ENCODE results near the gene PRPF38B. TPM values are rescaled to one million over a fixed set of nuclear protein-coding genes. Genes with fewer than 3 reads are reported as not detected.
A peak's percentile ranks its signal among the peaks of the same experiment; 100 is the strongest.

PRPF38B gene
- total and polyA plus RNA-seq, 2 of the 8 experiments (the other 6 are each of a cell fraction or from before 2014, with no cell fraction given): 16.6 to 50.6 TPM

DNA sequence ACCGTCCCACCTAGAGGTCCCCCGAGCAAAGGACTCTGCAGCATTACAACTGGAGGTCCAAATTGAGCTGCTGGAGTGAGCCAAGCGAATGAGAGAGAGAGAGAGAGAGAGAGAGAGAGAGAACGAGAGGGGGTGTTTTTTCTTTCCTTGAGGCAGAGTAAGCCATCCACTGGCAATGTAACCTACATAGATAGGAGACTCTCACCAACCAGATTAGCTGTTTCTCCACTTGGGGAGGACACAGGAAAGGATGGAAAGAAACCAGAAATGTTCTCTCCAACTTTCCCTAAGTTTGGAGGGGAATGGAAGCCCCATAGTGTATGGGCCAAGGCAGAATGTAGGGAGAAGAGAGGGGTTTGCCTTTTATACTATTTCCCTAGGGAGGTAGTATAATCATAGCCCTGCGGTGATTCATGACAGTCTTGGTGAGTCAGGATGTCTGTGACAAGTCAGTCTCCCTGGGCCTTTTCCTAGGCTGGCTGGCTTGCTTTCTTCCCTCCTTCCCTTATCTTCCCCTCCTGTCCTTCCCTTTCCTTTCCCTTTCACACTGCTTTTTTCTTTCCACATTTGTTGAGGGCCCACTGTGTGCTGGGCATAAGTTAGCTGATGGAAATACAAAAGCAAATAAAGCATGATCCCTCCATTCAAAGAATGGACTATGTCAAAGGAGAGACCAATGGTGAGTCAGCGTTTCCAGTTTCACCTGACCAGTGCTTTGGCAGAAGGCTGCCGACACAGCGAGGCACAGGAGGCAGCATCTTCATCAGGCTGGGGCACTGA is 27.7 kb downstream of the PRPF38B start:
- DNase-seq (ENCODE audit: low read depth in 1 of 2, low spot score in 2 of 2): no peak
- Histone ChIP-seq H2BK120ac (replicated peaks; ENCODE audit: low read depth, low read length) (no peak overlapping the region), H4K91ac (replicated peaks; ENCODE audit: insufficient read length, low read length) (no peak overlapping the region), H3K4ac (replicated peaks; ENCODE audit: insufficient read length, low read depth, low read length) (no peak overlapping the region), H3K79me2 (ENCODE audit: control insufficient read depth in 1 of 2, insufficient read depth in 2 of 2, low read length in 2 of 2) (no peaks in the 10 kb centered on the region), H2BK5ac (ENCODE audit: low read depth, low read length) (no peak overlapping the region), H3K9ac (replicated peaks in 1 of 4; ENCODE audit: extremely low read depth in 1 of 4, low read depth in 3 of 4, low read length in 3 of 4) (no peak overlapping the region), H3K79me1 (ENCODE audit: low read depth, low read length) (no peaks in the 10 kb centered on the region; the same call in 1 of the 2 replicates), H2AFZ (ENCODE audit: low read length) (0 out of 2 replicates have a peak overlapping the region, but pooled peaks have one; percentile 34), H3K9me3 (ENCODE audit: insufficient read depth in 2 of 2, low read depth in 1 of 2, low read length in 1 of 2) (no peaks in the 10 kb centered on the region), H3K27ac (ENCODE audit: low read depth, low read length) (no peak overlapping the region), H2BK12ac (ENCODE audit: low read depth, low read length) (no peak overlapping the region), H2AK5ac (ENCODE audit: low read depth, low read length) (no peak overlapping the region), H3K56ac (replicated peaks; ENCODE audit: insufficient read length, low read depth, low read length) (no peak overlapping the region), H3K4me3 (ENCODE audit: extremely low read depth in 1 of 4, insufficient read depth in 2 of 4, low read depth in 3 of 4, low read length in 4 of 4) (no peak overlapping the region), H2BK15ac (ENCODE audit: low read length) (no peak overlapping the region; the same call in 1 of the 2 replicates), H2BK20ac (ENCODE audit: low read length) (no peak overlapping the region), H4K5ac (ENCODE audit: insufficient read length, low read depth, low read length) (no peak overlapping the region), H4K8ac (ENCODE audit: extremely low read depth, insufficient read depth, low read length) (no peak overlapping the region), H4K20me1 (replicated peaks in 1 of 2; ENCODE audit: control insufficient read depth in 1 of 2, insufficient read depth in 2 of 2, low read length in 2 of 2) (no peaks in the 10 kb centered on the region), H3K23ac (ENCODE audit: insufficient read length) (no peak overlapping the region), H3K18ac (ENCODE audit: extremely low read depth, low read length) (no peak overlapping the region), H3K23me2 (ENCODE audit: low read depth, low read length) (no peaks in the 10 kb centered on the region), H3K14ac (ENCODE audit: insufficient read length) (no peak overlapping the region), H3K27me3 (replicated peaks in 1 of 4; ENCODE audit: control insufficient read depth in 3 of 4, extremely low read depth in 1 of 4, insufficient read depth in 3 of 4, low read length in 3 of 4) (no peaks in the 10 kb centered on the region), H3K36me3 (ENCODE audit: control insufficient read depth in 2 of 4, insufficient read depth in 4 of 4, low read length in 3 of 4) (no peaks in the 10 kb centered on the region), H3K4me1 (replicated peaks in 1 of 4; ENCODE audit: control insufficient read depth in 3 of 4, insufficient read depth in 4 of 4, low read length in 3 of 4) (peaks cover 0 to 5% (median 0%) of the 10 kb centered on the region in 4 experiments; a peak in 1 of 7 replicates), H3K4me2 (ENCODE audit: insufficient read depth in 1 of 2, low read depth in 2 of 2, low read length in 2 of 2) (no peak overlapping the region)
- CTCF ChIA-PET (ENCODE audit: partially characterized antibody): interaction anchor here (0.6 to 2.0 kb wide), 2 partner anchors 11 to 50 kb away, joined by 3 to 10 read pairs; no protein-coding TSS in a partner anchor
- no peak for FAIRE-seq
- WGBS, 2 experiments (ENCODE audit: extremely low coverage in 1 of 2, insufficient coverage in 1 of 2, insufficient read length in 1 of 2, insufficient replicate concordance in 2 of 2, low coverage in 1 of 2, low lambda C conversion rate in 2 of 2, missing lambda C conversion rate in 1 of 2): 91% methylated on average over 8 of the region's 8 CpGs; no CpG with 5 or more reads in 1 of the 2 experiments
- POLR2A ChIA-PET (ENCODE audit: partially characterized antibody): interaction anchor here (1.0 to 2.1 kb wide), 4 partner anchors 15 to 18 kb away, joined by 3 to 6 read pairs (median 4); no protein-coding TSS in a partner anchor
- TF ChIP-seq TBP (IDR thresholded peaks at IDR 0.05; ENCODE audit: low read depth, low read length) (no peak), SP4 (IDR thresholded peaks at IDR 0.05; ENCODE audit: low read length) (no peak), BACH1 (IDR thresholded peaks at IDR 0.05; ENCODE audit: low read length) (peak; percentile 66; the same call in 1 of the 2 replicates), SIRT6 (IDR thresholded peaks at IDR 0.05; ENCODE audit: low read length) (no peak), MAFK (IDR thresholded peaks at IDR 0.05; ENCODE audit: low read depth, low read length) (peak; percentile 51; the same call in 1 of the 2 replicates)

Measured in H1 (cell line).